Calu3 (cell line): ENCODE results near the gene PDLIM1. TPM values are rescaled to one million over a fixed set of nuclear protein-coding genes. Genes with fewer than 3 reads are reported as not detected.
A peak's percentile ranks its signal among the peaks of the same experiment; 100 is the strongest.

ENCODE experiments used
- BruUV-seq: library from RNA; stranded (reverse); fragments of 400-500 nt; replicated peaks from 2 replicates; lab custom pipeline; 2021; lab: Mats Ljungman, UMichigan
- CTCF ChIA-PET: fragments of 300-600 bp; sonication (Branson Sonifier 250); formaldehyde crosslinking; loops from one replicate; lab custom pipeline; 2022; ENCODE audit warnings: antibody characterized with exemption; lab: Charles Lee
- DNase-seq: peaks from one replicate; pipeline ENCODE4 v3.0.0; 2022
- H3K27ac Mint-ChIP-seq: one replicate; pipeline ENCODE4 v1.8.0; 2022; ENCODE audit warnings: mixed read lengths; ENCODE audit not compliant: unreplicated experiment
- H3K27me3 Mint-ChIP-seq: one replicate; pipeline ENCODE4 v1.8.0; 2022; ENCODE audit warnings: mixed read lengths; ENCODE audit not compliant: unreplicated experiment
- H3K36me3 Mint-ChIP-seq: one replicate; pipeline ENCODE4 v1.8.0; 2022; ENCODE audit warnings: mild to moderate bottlenecking, moderate library complexity, mixed read lengths; ENCODE audit not compliant: insufficient read depth, unreplicated experiment
- H3K4me1 Mint-ChIP-seq: one replicate; pipeline ENCODE4 v1.8.0; 2022; ENCODE audit warnings: mild to moderate bottlenecking, low read depth, mixed read lengths; ENCODE audit not compliant: unreplicated experiment
- H3K4me3 Mint-ChIP-seq: one replicate; pipeline ENCODE4 v1.8.0; 2022; ENCODE audit warnings: mild to moderate bottlenecking, low read depth, moderate library complexity, mixed read lengths; ENCODE audit not compliant: unreplicated experiment
- H3K9me3 Mint-ChIP-seq: one replicate; pipeline ENCODE4 v1.8.0; 2022; ENCODE audit warnings: low read depth, mixed read lengths; ENCODE audit not compliant: unreplicated experiment
- intact Hi-C: fragments of 100-400 bp; cut with micrococcal nuclease; formaldehyde crosslinking; loops from one replicate; pipeline ENCODE4 v1.10.0; 2022; ENCODE audit not compliant: unreplicated experiment
- total RNA-seq: library from RNA; stranded (reverse); gene quantifications from 2 replicates; pipeline ENCODE4 v1.2.3, GENCODE V29; 2022
- TF ChIP-seq, protein P1 (sequence below): fragments of 200-600 bp; IDR thresholded peaks from one replicate; pipeline ENCODE4 v1.8.0; 2022; ENCODE audit warnings: antibody characterized with exemption; ENCODE audit not compliant: unreplicated experiment

PDLIM1 gene
- total RNA-seq, 1 experiment from 2014 or later, result 49.7 TPM

DNA sequence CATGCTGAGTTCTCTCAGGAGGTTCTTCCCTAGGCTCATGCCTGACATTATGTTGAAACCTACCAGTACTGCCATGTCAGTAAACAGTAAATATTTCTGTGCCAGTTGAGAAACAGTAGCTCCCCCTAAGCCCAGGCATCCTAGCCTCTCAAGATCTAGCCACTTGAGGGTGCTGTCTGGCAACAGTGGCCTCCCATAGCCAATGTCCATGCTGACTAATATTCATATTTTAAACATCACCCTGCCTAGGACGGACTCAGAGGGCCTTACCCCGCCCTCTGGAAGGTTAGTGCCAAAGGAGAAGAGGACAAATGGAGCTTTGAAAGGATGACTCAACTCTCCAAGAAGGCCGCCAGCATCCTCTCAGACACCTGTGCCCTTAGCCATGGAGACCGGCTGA, 89.1 kb downstream of the PDLIM1 start:
- H3K4me3 Mint-ChIP-seq, result no peak overlapping the region
- CTCF ChIA-PET, result interaction anchor here (0.6 to 1.3 kb wide), 2 partner anchors 41 to 63 kb away, joined by 8 to 9 read pairs; no protein-coding TSS in a partner anchor
- intact Hi-C loops, result no loop called here
- peak; percentile 5 for DNase-seq
- peaks cover 9% of the 10 kb centered on the region for H3K27me3 Mint-ChIP-seq
- H3K36me3 Mint-ChIP-seq, result no peaks in the 10 kb centered on the region
- no peaks in the 10 kb centered on the region for H3K9me3 Mint-ChIP-seq
- no TSS peak for BruUV-seq
- no peak overlapping the region for H3K27ac Mint-ChIP-seq
- TF ChIP-seq, protein P1, sequence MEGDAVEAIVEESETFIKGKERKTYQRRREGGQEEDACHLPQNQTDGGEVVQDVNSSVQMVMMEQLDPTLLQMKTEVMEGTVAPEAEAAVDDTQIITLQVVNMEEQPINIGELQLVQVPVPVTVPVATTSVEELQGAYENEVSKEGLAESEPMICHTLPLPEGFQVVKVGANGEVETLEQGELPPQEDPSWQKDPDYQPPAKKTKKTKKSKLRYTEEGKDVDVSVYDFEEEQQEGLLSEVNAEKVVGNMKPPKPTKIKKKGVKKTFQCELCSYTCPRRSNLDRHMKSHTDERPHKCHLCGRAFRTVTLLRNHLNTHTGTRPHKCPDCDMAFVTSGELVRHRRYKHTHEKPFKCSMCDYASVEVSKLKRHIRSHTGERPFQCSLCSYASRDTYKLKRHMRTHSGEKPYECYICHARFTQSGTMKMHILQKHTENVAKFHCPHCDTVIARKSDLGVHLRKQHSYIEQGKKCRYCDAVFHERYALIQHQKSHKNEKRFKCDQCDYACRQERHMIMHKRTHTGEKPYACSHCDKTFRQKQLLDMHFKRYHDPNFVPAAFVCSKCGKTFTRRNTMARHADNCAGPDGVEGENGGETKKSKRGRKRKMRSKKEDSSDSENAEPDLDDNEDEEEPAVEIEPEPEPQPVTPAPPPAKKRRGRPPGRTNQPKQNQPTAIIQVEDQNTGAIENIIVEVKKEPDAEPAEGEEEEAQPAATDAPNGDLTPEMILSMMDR, result no peak
- no peaks in the 10 kb centered on the region for H3K4me1 Mint-ChIP-seq

DNA sequence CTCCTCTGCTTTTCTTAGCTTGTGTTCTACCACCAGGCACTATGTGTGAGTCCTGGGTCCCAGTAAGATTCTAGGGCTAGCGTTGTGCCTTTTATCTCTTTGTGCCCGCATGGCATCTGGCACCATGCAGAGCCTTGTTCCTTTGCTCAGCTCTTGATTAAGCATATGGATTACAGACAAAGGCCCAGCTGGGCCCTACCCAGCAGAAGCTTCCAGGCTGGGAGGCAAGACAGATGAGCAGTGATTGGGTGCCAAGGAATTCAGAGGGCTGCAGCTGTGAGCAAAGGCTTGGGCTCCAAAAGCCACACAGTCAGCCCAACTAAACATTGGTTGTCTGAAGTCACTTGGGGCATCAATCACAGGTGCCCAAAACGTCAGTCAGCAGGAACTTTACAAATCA, 94.8 kb downstream of the PDLIM1 start:
- DNase-seq, result no peak
- CTCF ChIA-PET, result no interaction called here

DNA sequence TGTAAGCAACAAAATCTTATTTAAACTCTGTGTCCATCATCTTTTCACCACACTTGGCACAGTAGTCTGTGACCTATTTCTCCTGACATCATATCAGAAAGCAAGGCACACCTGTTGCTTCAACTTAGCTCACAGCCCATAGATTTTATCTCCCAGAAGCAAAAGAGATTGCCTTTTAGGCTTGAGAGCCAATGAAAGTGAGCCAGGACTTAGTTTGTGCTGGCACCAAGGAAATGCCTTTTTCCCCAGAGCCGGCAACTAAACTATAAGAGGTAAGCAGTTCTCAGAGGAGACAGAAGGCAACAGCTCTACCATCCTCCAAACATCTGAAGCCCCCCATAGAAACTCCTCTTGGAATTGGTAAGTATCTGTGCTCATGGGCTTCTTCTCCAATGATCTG, 96.9 kb downstream of the PDLIM1 start, which contains the start of gene ACSM6:
Gene ACSM6, plus strand, starts transcription at position 295 of the 400 bp plus-strand sequence. CDS start 248 bp downstream, outside the sequence.
- Mint-ChIP-seq H3K27me3 (no peaks in the 10 kb centered on the region), H3K9me3 (no peaks in the 10 kb centered on the region), H3K27ac (no peak within 1 kb of the TSS), H3K4me3 (no peak within 1 kb of the TSS), H3K4me1 (no peaks in the 10 kb centered on the region), H3K36me3 (no peaks in the 10 kb centered on the region)
- no peak for DNase-seq
- intact Hi-C loops, result no loop called here
- no TSS peak for BruUV-seq
- TF ChIP-seq, protein P1, result no peak
- CTCF ChIA-PET, result no interaction called here

More for the DNA sequence above, 94.8 kb downstream of the PDLIM1 start:
- BruUV-seq, result no TSS peak
- Mint-ChIP-seq H3K27ac (no peak overlapping the region), H3K27me3 (peaks cover 9% of the 10 kb centered on the region), H3K4me3 (no peak overlapping the region), H3K9me3 (no peaks in the 10 kb centered on the region), H3K36me3 (no peaks in the 10 kb centered on the region), H3K4me1 (no peaks in the 10 kb centered on the region)
- intact Hi-C loops, result no loop called here
- TF ChIP-seq, protein P1, result no peak

DNA sequence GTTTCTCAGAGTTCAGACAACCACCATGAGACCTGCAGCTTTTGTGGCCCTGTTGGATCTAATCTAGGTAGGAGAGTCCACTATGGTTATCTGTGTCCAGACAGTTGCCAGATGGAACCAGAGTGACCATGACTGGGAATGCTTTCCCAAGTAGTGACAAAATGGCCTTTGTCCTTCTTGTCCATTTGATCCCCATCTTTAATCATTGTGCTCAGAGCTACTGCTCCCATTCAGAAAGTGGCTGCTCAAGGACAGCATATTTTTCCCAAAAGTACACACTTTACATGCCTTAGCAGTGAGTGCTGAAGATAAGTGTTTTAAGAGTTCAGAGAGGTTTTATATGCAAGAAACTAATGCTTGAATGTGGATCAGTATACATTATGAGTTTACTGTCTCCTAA, 102.2 kb downstream of the PDLIM1 start:
- Mint-ChIP-seq H3K36me3 (peaks cover 5% of the 10 kb centered on the region), H3K9me3 (no peaks in the 10 kb centered on the region), H3K27ac (no peak overlapping the region), H3K4me1 (peaks cover 6% of the 10 kb centered on the region), H3K27me3 (no peaks in the 10 kb centered on the region), H3K4me3 (no peak overlapping the region)
- BruUV-seq, result no TSS peak
- DNase-seq, result no peak
- CTCF ChIA-PET, result no interaction called here
- intact Hi-C loops, result no loop called here
- TF ChIP-seq, protein P1, result no peak
